PC-3 (cell line): Measurements from ENCODE around the gene HPN.

Experiments used
- CTCF ChIP-seq: fragments of 300-600 bp; sonication (generic); conservative IDR thresholded peaks from 2 replicates; pipeline ENCODE4 v1.5.1; 2017; ENCODE audit warnings: antibody characterized with exemption, low read depth, mild to moderate bottlenecking, low read length
- EZH2 ChIP-seq: fragments of 300-600 bp; sonication (generic); IDR thresholded peaks from one replicate; pipeline ENCODE4 v1.6.1; 2017; ENCODE audit warnings: antibody characterized with exemption, mild to moderate bottlenecking, low read length; ENCODE audit not compliant: unreplicated experiment
- EZH2phosphoT487 ChIP-seq: fragments of 300-600 bp; sonication (generic); IDR thresholded peaks from 2 replicates; pipeline ENCODE4 v1.6.1; 2018; ENCODE audit warnings: mild to moderate bottlenecking, antibody characterized with exemption, low read length, borderline replicate concordance

- TF ChIP-seq CTCF (no peak), EZH2 (no peak), EZH2phosphoT487 (no peak)
Measured at GRCh38 chr19:35080613-35081170, 39.2 kb downstream of the HPN start.
